GM23338 (cell line): ENCODE measurements around the gene ZBP1. TPM values are rescaled to one million over a fixed set of nuclear protein-coding genes. Genes with fewer than 3 reads are reported as not detected.

ENCODE experiments used
- ATAC-seq: fragments of 200-7000 bp; cut with Tn5 transposase; 3 replicates; pipeline ENCODE4 v1.9.1; 2020
- DNase-seq: peaks from one replicate; pipeline ENCODE4 v3.0.0-alpha.2; 2015; ENCODE audit warnings: low spot score
- H2AFZ ChIP-seq: fragments of 200-600 bp; sonication (generic); 2 replicates; pipeline ENCODE4 v1.8.0; 2016; ENCODE audit warnings: antibody characterized with exemption, mild to moderate bottlenecking, moderate library complexity
- H3F3A ChIP-seq: fragments of 200-600 bp; sonication (generic); replicated peaks from 2 replicates; pipeline ENCODE4 v1.8.0; 2017; ENCODE audit warnings: antibody characterized with exemption, mixed run types, low read depth
- H3K27ac ChIP-seq: fragments of 200-600 bp; sonication (generic); 2 replicates; pipeline ENCODE4 v1.6.1; 2016; ENCODE audit warnings: low read depth
- H3K27me3 ChIP-seq: fragments of 200-600 bp; sonication (generic); 2 replicates; pipeline ENCODE4 v1.8.0; 2016; ENCODE audit warnings: mild to moderate bottlenecking, mixed run types, moderate library complexity; ENCODE audit not compliant: insufficient read depth
- H3K36me3 ChIP-seq: fragments of 200-600 bp; sonication (generic); 2 replicates; pipeline ENCODE4 v1.8.0; 2016; ENCODE audit warnings: mild to moderate bottlenecking; ENCODE audit not compliant: insufficient read depth
- H3K4me1 ChIP-seq: fragments of 200-600 bp; sonication (generic); 2 replicates; pipeline ENCODE4 v1.8.0; 2016; ENCODE audit warnings: mild to moderate bottlenecking, moderate library complexity; ENCODE audit not compliant: insufficient read depth
- H3K4me2 ChIP-seq: fragments of 200-600 bp; sonication (generic); 2 replicates; pipeline ENCODE4 v1.7.1; 2017; ENCODE audit warnings: mixed run types
- H3K4me3 ChIP-seq: fragments of 200-600 bp; sonication (generic); 2 replicates; pipeline ENCODE4 v1.6.1; 2016; ENCODE audit warnings: mixed run types
- H3K79me2 ChIP-seq: fragments of 200-600 bp; sonication (generic); replicated peaks from 2 replicates; pipeline ENCODE4 v1.8.0; 2017; ENCODE audit warnings: mild to moderate bottlenecking; ENCODE audit not compliant: insufficient read depth
- H3K9me2 ChIP-seq: fragments of 200-600 bp; sonication (generic); 2 replicates; pipeline ENCODE4 v1.8.0; 2017; ENCODE audit not compliant: insufficient read depth
- H4K20me1 ChIP-seq: fragments of 200-600 bp; sonication (generic); replicated peaks from 2 replicates; pipeline ENCODE4 v1.8.0; 2017; ENCODE audit warnings: mild to moderate bottlenecking; ENCODE audit not compliant: insufficient read depth
- H3K27ac Mint-ChIP-seq: 2 replicates; pipeline ENCODE4 v1.8.0; 2020; ENCODE audit warnings: inconsistent platforms, mild to moderate bottlenecking, moderate library complexity, mixed read lengths
- H3K27me3 Mint-ChIP-seq: 3 replicates; pipeline ENCODE4 v1.8.0; 2022; ENCODE audit warnings: low read depth, mild to moderate bottlenecking, moderate library complexity, mixed read lengths, inconsistent platforms; ENCODE audit not compliant: insufficient read depth, poor library complexity
- H3K36me3 Mint-ChIP-seq: 3 replicates; pipeline ENCODE4 v1.8.0; 2021; ENCODE audit warnings: low read depth, mild to moderate bottlenecking, inconsistent platforms, moderate library complexity, mixed read lengths
- H3K4me1 Mint-ChIP-seq: 3 replicates; pipeline ENCODE4 v1.8.0; 2020; ENCODE audit warnings: mild to moderate bottlenecking, inconsistent platforms, mixed read lengths
- H3K4me3 Mint-ChIP-seq: 3 replicates; pipeline ENCODE4 v1.8.0; 2021; ENCODE audit warnings: moderate library complexity, mild to moderate bottlenecking, inconsistent platforms, mixed read lengths
- H3K9me3 Mint-ChIP-seq: 3 replicates; pipeline ENCODE4 v1.8.0; 2020; ENCODE audit warnings: moderate library complexity, mild to moderate bottlenecking, inconsistent platforms, mixed read lengths
- CREB1 ChIP-seq: fragments of 250-450 bp; sonication (Bioruptor Pico); IDR thresholded peaks from 2 replicates; pipeline ENCODE4 v1.5.0; 2020; ENCODE audit warnings: low read depth, mild to moderate bottlenecking, moderate library complexity
- CTCF ChIP-seq, 2 experiments: fragments of 200-600 bp in 1 of 2; sonication (generic) in 1 of 2; conservative IDR thresholded peaks; 2 replicates each; pipeline versions ENCODE4 v1.5.1 to v1.6.1; 2016 to 2017; ENCODE audit warnings: antibody characterized with exemption in 2 of 2, low read depth in 2 of 2, mild to moderate bottlenecking in 2 of 2, moderate library complexity in 1 of 2
- ETS1 ChIP-seq: IDR thresholded peaks from 2 replicates; pipeline ENCODE4 v1.6.1; 2016; ENCODE audit warnings: antibody characterized with exemption
- EZH2 ChIP-seq: fragments of 200-600 bp; sonication (generic); IDR thresholded peaks from one replicate; pipeline ENCODE4 v1.8.0; 2017; ENCODE audit warnings: antibody characterized with exemption, mild to moderate bottlenecking, low read depth; ENCODE audit not compliant: unreplicated experiment
- EZH2phosphoT487 ChIP-seq: fragments of 200-600 bp; sonication (generic); IDR thresholded peaks from one replicate; pipeline ENCODE4 v1.8.1; 2018; ENCODE audit warnings: antibody characterized with exemption; ENCODE audit not compliant: unreplicated experiment
- JUNB ChIP-seq: IDR thresholded peaks from one replicate; pipeline ENCODE4 v1.6.1; 2016; ENCODE audit warnings: antibody characterized with exemption; ENCODE audit not compliant: unreplicated experiment
- NANOG ChIP-seq: IDR thresholded peaks from 2 replicates; pipeline ENCODE4 v1.6.1; 2016; ENCODE audit warnings: antibody characterized with exemption, borderline replicate concordance
- POLR2AphosphoS5 ChIP-seq: IDR thresholded peaks from 2 replicates; pipeline ENCODE4 v1.6.1; 2016; ENCODE audit warnings: antibody characterized with exemption, low read depth
- REST ChIP-seq: IDR thresholded peaks from one replicate; pipeline ENCODE4 v1.6.1; 2018; ENCODE audit warnings: antibody characterized with exemption; ENCODE audit not compliant: unreplicated experiment
- STAT1 ChIP-seq: IDR thresholded peaks from one replicate; pipeline ENCODE4 v1.6.1; 2016; ENCODE audit warnings: antibody characterized with exemption; ENCODE audit not compliant: unreplicated experiment
- ZNF114 ChIP-seq: fragments of 250-450 bp; sonication (Bioruptor Pico); IDR thresholded peaks from 2 replicates; pipeline ENCODE4 v1.5.0; 2020; ENCODE audit warnings: mild to moderate bottlenecking, moderate library complexity
- ZNF331 ChIP-seq: fragments of 250-450 bp; sonication (Bioruptor Pico); IDR thresholded peaks from 2 replicates; pipeline ENCODE4 v1.5.0; 2020; ENCODE audit warnings: low read depth, mild to moderate bottlenecking, moderate library complexity
- ZNF462 ChIP-seq: fragments of 250-450 bp; sonication (Bioruptor Pico); IDR thresholded peaks from 2 replicates; pipeline ENCODE4 v1.5.0; 2020; ENCODE audit warnings: mild to moderate bottlenecking, moderate library complexity
- polyA plus RNA-seq: library from polyadenylated mRNA; unstranded; fragments of >200 nt; fragmentation: Nextera tagmentation; extraction: Ambion mirVana; gene quantifications from 2 replicates; pipeline ENCODE4 v1.2.1, GENCODE V29; 2016
- total RNA-seq: library from RNA; depleted of rRNA; stranded (reverse); fragments of >200 nt; shearing (Covaris generic); gene quantifications from 2 replicates; pipeline ENCODE4 v1.2.3, GENCODE V29; 2014

Gene ZBP1
- total and polyA plus RNA-seq, 2 experiments from 2014 or later, result not detected

- Histone ChIP-seq H3K4me1 (peaks cover 15% of the 10 kb centered on the region), H3K79me2 (peaks cover 90% of the 10 kb centered on the region), H3F3A (no peaks in the 10 kb centered on the region), H3K9me2 (no peaks in the 10 kb centered on the region), H3K27ac (peak overlapping the region; percentile 74; the same call in 1 of the 2 replicates), H3K36me3 (no peaks in the 10 kb centered on the region), H3K4me2 (peak overlapping the region; percentile 20; the same call in 1 of the 2 replicates), H4K20me1 (peaks cover 27% of the 10 kb centered on the region; the same call in 1 of the 2 replicates), H3K27me3 (no peaks in the 10 kb centered on the region), H3K4me3 (no peak overlapping the region), H2AFZ (no peak overlapping the region)
- peaks cover 15% of the 10 kb centered on the region for H3K27me3 Mint-ChIP-seq
- DNase-seq, result no peak
- no peaks in the 10 kb centered on the region for H3K36me3 Mint-ChIP-seq
- peak overlapping the region; percentile 94; the same call in 1 of the 2 replicates for H3K27ac Mint-ChIP-seq
- peaks cover 52% of the 10 kb centered on the region for H3K4me1 Mint-ChIP-seq
- no peak for TF ChIP-seq JUNB
- no peak for TF ChIP-seq CTCF (conservative IDR thresholded peaks at IDR 0.05; ENCODE audit: low read depth in 2 of 2)
- no peak for TF ChIP-seq REST
- no peak for TF ChIP-seq EZH2phosphoT487
- TF ChIP-seq CREB1 (CRISPR knock-in tag), result no peak
- no peak for TF ChIP-seq ETS1
- no peak for TF ChIP-seq ZNF331 (CRISPR knock-in tag)
- no peak for TF ChIP-seq ZNF462
- no peak for TF ChIP-seq STAT1
- TF ChIP-seq EZH2, result no peak
- TF ChIP-seq NANOG, result no peak
- no peak for TF ChIP-seq ZNF114
- no peak for TF ChIP-seq POLR2AphosphoS5
- H3K4me3 Mint-ChIP-seq, result no peak overlapping the region
- ATAC-seq, result peak; percentile 27
- H3K9me3 Mint-ChIP-seq, result no peaks in the 10 kb centered on the region; the same call in 2 of the 3 replicates
These were observed 47.2 kb upstream of the ZBP1 start for GRCh38 chr20:57667388-57667787.
